IMR-90 (cell line): Measurements from ENCODE around the gene VPS54. TPM values are rescaled to one million over a fixed set of nuclear protein-coding genes. Genes with fewer than 3 reads are reported as not detected.

Experiments
- ATAC-seq: fragments of 200-7000 bp; cut with Tn5 transposase; 2 replicates; pipeline ENCODE4 v1.9.1; 2020; ENCODE audit warnings: low read depth, mild to moderate bottlenecking, moderate library complexity
- BruUV-seq: library from RNA; stranded (reverse); fragments of 400-500 nt; replicated peaks from 2 replicates; lab custom pipeline; 2021; lab: Mats Ljungman, UMichigan
- CTCF ChIA-PET: fragments of 300-600 bp; formaldehyde crosslinking; extraction: SDS; loops from one replicate; lab custom pipeline; 2021; ENCODE audit warnings: antibody characterized with exemption; lab: Yijun Ruan, JAX
- POLR2A ChIA-PET: fragments of 300-600 bp; sonication (Branson Sonifier 250); formaldehyde crosslinking; loops from one replicate; lab custom pipeline; 2022; ENCODE audit warnings: antibody characterized with exemption; ENCODE audit not compliant: unreplicated experiment; lab: Charles Lee
- DNase-seq: peaks from one replicate; pipeline ENCODE4 v3.0.0; 2013
- H2AFZ ChIP-seq: replicated peaks from 2 replicates; pipeline ENCODE3; 2013; ENCODE audit warnings: low read length, mild to moderate bottlenecking; ENCODE audit not compliant: poor library complexity
- H2AK5ac ChIP-seq: 2 replicates; pipeline ENCODE4 v1.6.1; 2013; ENCODE audit warnings: low read depth, low read length, inconsistent platforms
- H2AK9ac ChIP-seq: replicated peaks from 2 replicates; pipeline ENCODE3; 2013; ENCODE audit warnings: mild to moderate bottlenecking, low read depth, low read length, moderate library complexity; ENCODE audit not compliant: poor library complexity
- H2BK120ac ChIP-seq: 2 replicates; pipeline ENCODE4 v1.6.1; 2013; ENCODE audit warnings: low read depth, low read length, inconsistent platforms
- H2BK15ac ChIP-seq: 3 replicates; pipeline ENCODE4 v1.6.1; 2013; ENCODE audit warnings: low read depth, low read length, inconsistent platforms
- H2BK20ac ChIP-seq: 2 replicates; pipeline ENCODE4 v1.6.1; 2013; ENCODE audit warnings: low read depth, mild to moderate bottlenecking, inconsistent platforms, low read length, moderate library complexity
- H2BK5ac ChIP-seq: 2 replicates; pipeline ENCODE4 v1.6.1; 2013; ENCODE audit warnings: mild to moderate bottlenecking, low read depth, low read length, inconsistent platforms; ENCODE audit not compliant: poor library complexity, severe bottlenecking
- H3K14ac ChIP-seq: replicated peaks from 2 replicates; pipeline ENCODE4 v1.6.1; 2013; ENCODE audit warnings: low read depth, low read length, inconsistent platforms
- H3K18ac ChIP-seq: 2 replicates; pipeline ENCODE4 v1.6.1; 2013; ENCODE audit warnings: low read depth, low read length, control low read depth
- H3K23ac ChIP-seq: 2 replicates; pipeline ENCODE4 v1.6.1; 2013; ENCODE audit warnings: low read depth, low read length, inconsistent platforms
- H3K27ac ChIP-seq: 2 replicates; pipeline ENCODE4 v1.5.1; 2013; ENCODE audit warnings: mild to moderate bottlenecking, control low read depth, low read length; ENCODE audit not compliant: insufficient read depth
- H3K27me3 ChIP-seq: 2 replicates; pipeline ENCODE4 v1.6.1; 2013; ENCODE audit warnings: low read length; ENCODE audit not compliant: control insufficient read depth, insufficient read depth
- H3K36me3 ChIP-seq: 2 replicates; pipeline ENCODE4 v1.6.1; 2013; ENCODE audit warnings: low read length, mixed read lengths; ENCODE audit not compliant: control insufficient read depth, insufficient read depth
- H3K4ac ChIP-seq: 2 replicates; pipeline ENCODE4 v1.6.1; 2013; ENCODE audit warnings: low read depth, low read length, inconsistent platforms
- H3K4me1 ChIP-seq: 2 replicates; pipeline ENCODE4 v1.6.1; 2013; ENCODE audit warnings: low read length, mixed read lengths; ENCODE audit not compliant: control insufficient read depth, insufficient read depth
- H3K4me2 ChIP-seq: 2 replicates; pipeline ENCODE4 v1.6.1; 2013; ENCODE audit warnings: low read depth, mild to moderate bottlenecking, control low read depth, low read length, moderate library complexity
- H3K4me3 ChIP-seq: 2 replicates; pipeline ENCODE4 v1.5.1; 2013; ENCODE audit warnings: low read depth, mild to moderate bottlenecking, control low read depth, low read length, moderate library complexity; ENCODE audit not compliant: insufficient read depth
- H3K56ac ChIP-seq: 2 replicates; pipeline ENCODE4 v1.6.1; 2013; ENCODE audit warnings: low read length, inconsistent platforms; ENCODE audit not compliant: insufficient read depth; ENCODE audit errors: extremely low read depth
- H3K79me1 ChIP-seq, 2 experiments: 2 replicates each; pipeline ENCODE4 v1.6.1; 2013; ENCODE audit warnings: low read length in 2 of 2, inconsistent platforms in 1 of 2, low read depth in 1 of 2
- H3K9ac ChIP-seq: 2 replicates; pipeline ENCODE4 v1.6.1; 2013; ENCODE audit warnings: low read depth, low read length, control low read depth
- H3K9me1 ChIP-seq: 2 replicates; pipeline ENCODE4 v1.6.1; 2013; ENCODE audit warnings: low read length, inconsistent platforms; ENCODE audit not compliant: insufficient read depth
- H3K9me3 ChIP-seq: 2 replicates; pipeline ENCODE4 v1.6.1; 2013; ENCODE audit warnings: low read length; ENCODE audit not compliant: control insufficient read depth, insufficient read depth
- H4K20me1 ChIP-seq: 2 replicates; pipeline ENCODE4 v1.6.1; 2013; ENCODE audit warnings: low read length, inconsistent platforms; ENCODE audit not compliant: insufficient read depth
- H4K5ac ChIP-seq: 2 replicates; pipeline ENCODE4 v1.6.1; 2013; ENCODE audit warnings: mild to moderate bottlenecking, low read depth, low read length, control low read depth
- H4K8ac ChIP-seq, 2 experiments: 2 replicates each; pipeline ENCODE4 v1.6.1; 2013; ENCODE audit warnings: low read depth in 2 of 2, low read length in 2 of 2, control low read depth in 1 of 2, inconsistent platforms in 1 of 2
- H4K91ac ChIP-seq: 2 replicates; pipeline ENCODE4 v1.6.1; 2013; ENCODE audit warnings: low read depth, low read length, inconsistent platforms; ENCODE audit not compliant: insufficient read depth
- BHLHE40 ChIP-seq: fragments of 150-350 bp; IDR thresholded peaks from 2 replicates; pipeline ENCODE4 v1.6.1; 2016; ENCODE audit warnings: mild to moderate bottlenecking, low read depth, low read length
- CEBPB ChIP-seq: IDR thresholded peaks from 2 replicates; pipeline ENCODE4 v1.6.1; 2012; ENCODE audit warnings: low read depth, low read length, improper control_type of control experiment
- CHD1 ChIP-seq: IDR thresholded peaks from 2 replicates; pipeline ENCODE4 v1.6.1; 2012; ENCODE audit warnings: low read depth, low read length, improper control_type of control experiment
- FOS ChIP-seq: fragments of 150-350 bp; IDR thresholded peaks from 2 replicates; pipeline ENCODE4 v1.6.1; 2016; ENCODE audit warnings: low read depth, low read length
- MAFK ChIP-seq: IDR thresholded peaks from 2 replicates; pipeline ENCODE4 v1.6.1; 2012; ENCODE audit warnings: low read depth, low read length, improper control_type of control experiment
- MAZ ChIP-seq: IDR thresholded peaks from 2 replicates; pipeline ENCODE4 v1.6.1; 2012; ENCODE audit warnings: low read depth, mild to moderate bottlenecking, low read length, improper control_type of control experiment, moderate library complexity, borderline replicate concordance
- MXI1 ChIP-seq: IDR thresholded peaks from 2 replicates; pipeline ENCODE4 v1.6.1; 2012; ENCODE audit warnings: low read depth, mild to moderate bottlenecking, low read length, moderate library complexity, borderline replicate concordance
- NFE2L2 ChIP-seq: fragments of 150-350 bp; IDR thresholded peaks from 2 replicates; pipeline ENCODE4 v1.6.1; 2016; ENCODE audit warnings: low read depth, mild to moderate bottlenecking, low read length
- POLR2A ChIP-seq: IDR thresholded peaks from 2 replicates; pipeline ENCODE4 v1.6.1; 2012; ENCODE audit warnings: mild to moderate bottlenecking, low read depth, low read length
- RAD21 ChIP-seq: IDR thresholded peaks from 2 replicates; pipeline ENCODE4 v1.6.1; 2012; ENCODE audit warnings: low read length, improper control_type of control experiment
- RFX5 ChIP-seq: IDR thresholded peaks from 2 replicates; pipeline ENCODE4 v1.8.0; 2012; ENCODE audit warnings: low read depth, mild to moderate bottlenecking, low read length, moderate library complexity
- SMC3 ChIP-seq: fragments of 150-350 bp; IDR thresholded peaks from 2 replicates; pipeline ENCODE4 v1.6.1; 2016; ENCODE audit warnings: low read depth, mild to moderate bottlenecking, antibody characterized with exemption, low read length, moderate library complexity
- WGBS, 2 experiments: methylation state at CpG; one replicate each; pipeline versions ENCODE4 v1.1.5 to v1.1.7; 2013; ENCODE audit warnings: missing lambda C conversion rate in 2 of 2; ENCODE audit not compliant: insufficient read length in 1 of 2; ENCODE audit errors: extremely low coverage in 2 of 2; 5-methylcytosine and 5-hydroxymethylcytosine counted together
- dilution Hi-C: fragments of 300-500 bp; cut with HindIII; formaldehyde crosslinking; loops from one replicate; pipeline ENCODE4 v1.14.3; 2018; ENCODE audit warnings: low sequenced_read_pairs; ENCODE audit not compliant: unreplicated experiment
- in situ Hi-C: fragments of 300-500 bp; cut with MboI; formaldehyde crosslinking; loops from 3 replicates; pipeline ENCODE4 v1.14.3; 2019; ENCODE audit warnings: low sequenced_read_pairs, inconsistent platforms, mixed read lengths
- intact Hi-C: fragments of 100-400 bp; cut with micrococcal nuclease; formaldehyde crosslinking; loops from 2 replicates; pipeline ENCODE4 v1.10.0; 2022
- polyA plus RNA-seq, 3 experiments: library from polyadenylated mRNA; depleted of rRNA; stranded (reverse); fragments of >200 nt; gene quantifications; 2 replicates each; pipeline ENCODE4 v1.2.3, GENCODE V29; 2012; ENCODE audit warnings: low replicate concordance in 1 of 3
- total RNA-seq: library from RNA; depleted of rRNA; stranded (reverse); fragments of >200 nt; gene quantifications from 2 replicates; pipeline ENCODE4 v1.2.3, GENCODE V29; 2012
- TF ChIP-seq, protein P1 (sequence below): conservative IDR thresholded peaks from 2 replicates; pipeline ENCODE4 v1.5.1; 2012; ENCODE audit warnings: mild to moderate bottlenecking, low read depth, low read length, improper control_type of control experiment

VPS54 gene
- total and polyA plus RNA-seq, 2 of the 4 experiments (the other 2 are of a cell fraction) = 7.1 to 18.1 TPM

DNA sequence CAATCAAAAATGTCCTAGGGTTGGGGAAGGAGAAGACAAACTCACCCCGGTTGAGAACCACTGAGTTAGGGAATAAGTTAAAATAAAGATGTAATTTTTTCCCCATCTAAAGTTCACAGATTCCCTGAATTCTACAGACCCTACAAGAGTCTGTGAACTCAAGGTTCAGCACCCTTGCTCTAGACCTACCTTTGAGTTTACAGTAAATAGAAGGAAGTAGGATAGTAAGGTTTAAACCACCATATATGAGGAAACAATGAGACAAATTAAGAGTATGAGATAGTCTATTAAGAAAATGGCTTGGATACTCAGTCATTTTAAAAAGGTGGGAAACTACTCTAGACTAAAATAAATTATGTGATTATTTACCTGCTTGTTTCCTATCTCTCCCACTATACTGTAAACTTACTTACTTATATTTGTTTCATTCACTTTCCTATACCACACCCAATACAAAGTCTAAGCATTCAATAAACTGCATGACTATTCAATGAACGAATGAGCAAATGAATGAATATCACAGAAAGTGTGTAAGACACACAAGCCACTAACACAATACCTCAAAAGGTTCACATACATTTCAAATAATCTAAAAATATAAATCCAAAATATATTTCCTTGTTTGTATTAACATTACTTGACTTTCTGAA, 13.4 kb downstream of the VPS54 start:
- no peak overlapping the region for H3K14ac ChIP-seq
- H4K5ac ChIP-seq = no peak overlapping the region
- no peak overlapping the region for H2AFZ ChIP-seq
- no peak for DNase-seq
- ATAC-seq = no peak
- TF ChIP-seq RAD21 (no peak), CHD1 (no peak), NFE2L2 (no peak), MXI1 (no peak), MAFK (no peak), CEBPB (no peak), SMC3 (no peak), POLR2A (no peak), BHLHE40 (no peak), FOS (no peak), MAZ (no peak), RFX5 (no peak)
- TF ChIP-seq, protein P1, sequence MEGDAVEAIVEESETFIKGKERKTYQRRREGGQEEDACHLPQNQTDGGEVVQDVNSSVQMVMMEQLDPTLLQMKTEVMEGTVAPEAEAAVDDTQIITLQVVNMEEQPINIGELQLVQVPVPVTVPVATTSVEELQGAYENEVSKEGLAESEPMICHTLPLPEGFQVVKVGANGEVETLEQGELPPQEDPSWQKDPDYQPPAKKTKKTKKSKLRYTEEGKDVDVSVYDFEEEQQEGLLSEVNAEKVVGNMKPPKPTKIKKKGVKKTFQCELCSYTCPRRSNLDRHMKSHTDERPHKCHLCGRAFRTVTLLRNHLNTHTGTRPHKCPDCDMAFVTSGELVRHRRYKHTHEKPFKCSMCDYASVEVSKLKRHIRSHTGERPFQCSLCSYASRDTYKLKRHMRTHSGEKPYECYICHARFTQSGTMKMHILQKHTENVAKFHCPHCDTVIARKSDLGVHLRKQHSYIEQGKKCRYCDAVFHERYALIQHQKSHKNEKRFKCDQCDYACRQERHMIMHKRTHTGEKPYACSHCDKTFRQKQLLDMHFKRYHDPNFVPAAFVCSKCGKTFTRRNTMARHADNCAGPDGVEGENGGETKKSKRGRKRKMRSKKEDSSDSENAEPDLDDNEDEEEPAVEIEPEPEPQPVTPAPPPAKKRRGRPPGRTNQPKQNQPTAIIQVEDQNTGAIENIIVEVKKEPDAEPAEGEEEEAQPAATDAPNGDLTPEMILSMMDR = no peak
- WGBS, 2 experiments = no CpG with 5 or more reads among the region's 2 CpGs
- no peak overlapping the region for H4K8ac ChIP-seq
- in situ Hi-C loops (no loop called here), dilution Hi-C loops (no loop called here), intact Hi-C loops (no loop called here)
- POLR2A ChIA-PET = no interaction called here
- no peak overlapping the region for H2BK20ac ChIP-seq
- H3K36me3 ChIP-seq = no peaks in the 10 kb centered on the region
- no peak overlapping the region for H3K23ac ChIP-seq
- no peaks in the 10 kb centered on the region for H3K9me3 ChIP-seq
- H3K27ac ChIP-seq = no peak overlapping the region
- no peak overlapping the region for H2BK5ac ChIP-seq
- peaks cover 32% of the 10 kb centered on the region for H4K20me1 ChIP-seq
- CTCF ChIA-PET = no interaction called here
- H3K4me2 ChIP-seq = no peak overlapping the region
- peaks cover 14% of the 10 kb centered on the region; the same call in 1 of the 2 replicates for H3K9me1 ChIP-seq
- no peak overlapping the region for H3K56ac ChIP-seq
- no peak overlapping the region for H3K18ac ChIP-seq
- no peak overlapping the region for H2AK9ac ChIP-seq
- H2BK120ac ChIP-seq = no peak overlapping the region
- no peak overlapping the region for H3K9ac ChIP-seq
- H3K27me3 ChIP-seq = no peaks in the 10 kb centered on the region
- BruUV-seq = no TSS peak
- no peak overlapping the region for H3K4me3 ChIP-seq
- H3K79me1 ChIP-seq = peaks cover 28 to 55% of the 10 kb centered on the region in 2 experiments
- H3K4ac ChIP-seq = no peak overlapping the region
- no peaks in the 10 kb centered on the region for H3K4me1 ChIP-seq
- no peak overlapping the region for H2AK5ac ChIP-seq
- no peak overlapping the region for H2BK15ac ChIP-seq
- no peak overlapping the region for H4K91ac ChIP-seq
